A549 (cell line): ENCODE results near the gene TCF4. TPM values are rescaled to one million over a fixed set of nuclear protein-coding genes. Genes with fewer than 3 reads are reported as not detected.

Experiments
- ATAC-seq, 2 experiments: fragments of 200-7000 bp in 1 of 2; fragments of >200 bp in 1 of 2; cut with Nextera tagmentation in 1 of 2; cut with Tn5 transposase in 1 of 2; 3 replicates each; pipeline versions ENCODE4 v1.8.0 to v1.9.1; 2018 to 2020; ENCODE audit warnings: mild to moderate bottlenecking in 1 of 2, moderate library complexity in 1 of 2
- CTCF ChIA-PET: fragments of 300-600 bp; sonication (Branson Sonifier 250); formaldehyde crosslinking; extraction: SDS; loops from one replicate; lab custom pipeline; 2021; ENCODE audit warnings: antibody characterized with exemption, inconsistent platforms; lab: Yijun Ruan, JAX
- POLR2A ChIA-PET: fragments of 350-600 bp; formaldehyde crosslinking; extraction: SDS; loops from one replicate; lab custom pipeline; 2021; ENCODE audit warnings: antibody characterized with exemption, inconsistent platforms; lab: Yijun Ruan, JAX
- DNase-seq, 2 experiments: peaks; one replicate each; pipeline versions ENCODE4 v3.0.0 to v3.0.0-alpha.2; 2011 to 2016; ENCODE audit warnings: low read depth in 1 of 2, low spot score in 1 of 2
- FAIRE-seq: peaks from 2 replicates; lab custom pipeline; 2011; peaks lifted over from hg19 to GRCh38; lab: Jason Lieb, UNC
- H3K27ac ChIP-seq, 2 experiments: fragments of >200 bp; sonication (Bioruptor Twin); formaldehyde crosslinking; 3 replicates each; pipeline ENCODE4 v1.5.1; 2016 to 2017
- H3K4me1 ChIP-seq: fragments of >200 bp; sonication (Bioruptor Twin); formaldehyde crosslinking; 3 replicates; pipeline ENCODE4 v1.6.1; 2016
- H3K4me2 ChIP-seq: fragments of >200 bp; sonication (Bioruptor Twin); formaldehyde crosslinking; 3 replicates; pipeline ENCODE4 v1.6.1; 2016
- H3K4me3 ChIP-seq: fragments of >200 bp; sonication (Bioruptor Twin); formaldehyde crosslinking; 3 replicates; pipeline ENCODE4 v1.5.1; 2016
- H3K9me3 ChIP-seq: fragments of >200 bp; sonication (Bioruptor Twin); formaldehyde crosslinking; 3 replicates; pipeline ENCODE4 v1.6.1; 2016
- BHLHE40 ChIP-seq: IDR thresholded peaks from 2 replicates; pipeline ENCODE4 v1.6.1; 2012; ENCODE audit warnings: low read depth, low read length, inconsistent platforms
- CHD4 ChIP-seq: fragments of 200-600 bp; sonication (generic); IDR thresholded peaks from 2 replicates; pipeline ENCODE4 v1.6.1; 2016; ENCODE audit warnings: antibody characterized with exemption, mild to moderate bottlenecking, borderline replicate concordance
- EP300 ChIP-seq, 2 experiments: fragments of >200 bp; sonication (Bioruptor Twin); formaldehyde crosslinking; IDR thresholded peaks; 2 replicates in 1 of 2; 3 replicates in 1 of 2; pipeline ENCODE4 v1.6.1; 2016 to 2017
- FOXS1 ChIP-seq: fragments of 250-450 bp; sonication (Bioruptor Pico); IDR thresholded peaks from 2 replicates; pipeline ENCODE4 v1.5.0; 2020; ENCODE audit warnings: mild to moderate bottlenecking, moderate library complexity
- GATA3 ChIP-seq: IDR thresholded peaks from 2 replicates; pipeline ENCODE4 v1.6.1; 2012; ENCODE audit warnings: borderline replicate concordance
- HDAC2 ChIP-seq: fragments of 200-600 bp; sonication (generic); IDR thresholded peaks from 2 replicates; pipeline ENCODE4 v1.6.1; 2016
- HOXB13 ChIP-seq: fragments of 250-450 bp; sonication (Bioruptor Pico); IDR thresholded peaks from 2 replicates; pipeline ENCODE4 v1.5.0; 2020; ENCODE audit warnings: low read depth, mild to moderate bottlenecking, moderate library complexity
- JUNB ChIP-seq: fragments of >200 bp; sonication (Bioruptor Twin); formaldehyde crosslinking; IDR thresholded peaks from 2 replicates; pipeline ENCODE4 v1.6.1; 2016
- KDM1A ChIP-seq: fragments of 200-600 bp; sonication (generic); IDR thresholded peaks from 2 replicates; pipeline ENCODE4 v1.6.1; 2016; ENCODE audit warnings: low read depth, mild to moderate bottlenecking
- MAFK ChIP-seq: fragments of 450-650 bp; IDR thresholded peaks from 2 replicates; pipeline ENCODE4 v1.6.1; 2014; ENCODE audit not compliant: partially characterized antibody
- MYC ChIP-seq: IDR thresholded peaks from 2 replicates; pipeline ENCODE4 v1.6.1; 2012; ENCODE audit warnings: mild to moderate bottlenecking, inconsistent platforms, low read length, improper control_type of control experiment, borderline replicate concordance
- NFE2L2 ChIP-seq: fragments of 150-350 bp; conservative IDR thresholded peaks from 2 replicates; pipeline ENCODE4 v1.6.1; 2014; ENCODE audit warnings: low read length
- NPAS2 ChIP-seq: fragments of 250-450 bp; sonication (Bioruptor Pico); IDR thresholded peaks from 2 replicates; pipeline ENCODE4 v1.8.0; 2022; ENCODE audit warnings: mild to moderate bottlenecking, moderate library complexity, borderline replicate concordance
- RAD21 ChIP-seq, 2 experiments: fragments of >200 bp in 1 of 2; sonication (Bioruptor Twin) in 1 of 2; formaldehyde crosslinking in 1 of 2; IDR thresholded peaks in 1 of 2; conservative IDR thresholded peaks in 1 of 2; 2 replicates in 1 of 2; 3 replicates in 1 of 2; pipeline ENCODE4 v1.6.1; 2012 to 2018; ENCODE audit warnings: inconsistent platforms in 1 of 2
- RARB ChIP-seq: fragments of 250-450 bp; sonication (Bioruptor Pico); IDR thresholded peaks from 2 replicates; pipeline ENCODE4 v1.8.0; 2021; ENCODE audit warnings: mild to moderate bottlenecking, moderate library complexity
- RCOR1 ChIP-seq: fragments of 150-350 bp; IDR thresholded peaks from 2 replicates; pipeline ENCODE4 v1.6.1; 2014; ENCODE audit warnings: antibody characterized with exemption, low read length, low read depth
- RFX5 ChIP-seq: fragments of 450-650 bp; IDR thresholded peaks from 2 replicates; pipeline ENCODE4 v1.7.1; 2014; ENCODE audit warnings: antibody characterized with exemption, mild to moderate bottlenecking, moderate library complexity
- SMC3 ChIP-seq: fragments of >200 bp; sonication (Bioruptor Twin); formaldehyde crosslinking; IDR thresholded peaks from 3 replicates; pipeline ENCODE4 v1.6.1; 2018; ENCODE audit warnings: inconsistent platforms
- ZC3H11A ChIP-seq: fragments of 450-650 bp; IDR thresholded peaks from 2 replicates; pipeline ENCODE4 v1.6.1; 2014; ENCODE audit warnings: antibody characterized with exemption, mild to moderate bottlenecking
- ZFP36 ChIP-seq: fragments of 450-650 bp; IDR thresholded peaks from 2 replicates; pipeline ENCODE4 v1.6.1; 2014; ENCODE audit warnings: borderline replicate concordance; ENCODE audit not compliant: partially characterized antibody
- ZNF302 ChIP-seq: fragments of 250-450 bp; sonication (Bioruptor Pico); IDR thresholded peaks from 2 replicates; pipeline ENCODE4 v1.9.0; 2021; ENCODE audit warnings: inconsistent platforms, mild to moderate bottlenecking, moderate library complexity
- WGBS: methylation state at CpG from one replicate; pipeline ENCODE4 v1.1.6; 2017; ENCODE audit errors: missing lambda C conversion rate; 5-methylcytosine and 5-hydroxymethylcytosine counted together
- polyA plus RNA-seq, 4 experiments: library from polyadenylated mRNA; depleted of rRNA in 3 of 4; stranded (reverse); fragments of >200 nt; fragmentation: RNase III in 1 of 4; extraction: RNeasy Plus Mini Kit Qiagen cat#74134 plus additional on column Dnase treatment in 1 of 4; gene quantifications; 2 replicates in 3 of 4; 3 replicates in 1 of 4; pipeline ENCODE4 v1.2.3, GENCODE V29; 2011 to 2017
- TF ChIP-seq, protein P1 (sequence below): fragments of >200 bp; sonication (Bioruptor Twin); formaldehyde crosslinking; IDR thresholded peaks from 3 replicates; pipeline ENCODE4 v1.6.1; 2016
- TF ChIP-seq, protein P2 (sequence below): IDR thresholded peaks from 2 replicates; pipeline ENCODE4 v1.6.1; 2012
- TF ChIP-seq, protein P3 (sequence below): fragments of >200 bp; sonication (Bioruptor Twin); formaldehyde crosslinking; IDR thresholded peaks from 2 replicates; pipeline ENCODE4 v1.6.1; 2016
- TF ChIP-seq, protein P4 (sequence below): fragments of 450-650 bp; IDR thresholded peaks from 2 replicates; pipeline ENCODE4 v1.6.1; 2014; ENCODE audit warnings: antibody characterized with exemption
- TF ChIP-seq, protein P5 (sequence below): fragments of 250-450 bp; sonication (Bioruptor Pico); IDR thresholded peaks from 2 replicates; pipeline ENCODE4 v1.5.0; 2020; ENCODE audit warnings: low read depth, mild to moderate bottlenecking, moderate library complexity

TCF4 gene
- polyA plus RNA-seq, 2 of the 4 experiments (the other 2 are of a cell fraction) = 3.0 to 4.0 TPM

DNA sequence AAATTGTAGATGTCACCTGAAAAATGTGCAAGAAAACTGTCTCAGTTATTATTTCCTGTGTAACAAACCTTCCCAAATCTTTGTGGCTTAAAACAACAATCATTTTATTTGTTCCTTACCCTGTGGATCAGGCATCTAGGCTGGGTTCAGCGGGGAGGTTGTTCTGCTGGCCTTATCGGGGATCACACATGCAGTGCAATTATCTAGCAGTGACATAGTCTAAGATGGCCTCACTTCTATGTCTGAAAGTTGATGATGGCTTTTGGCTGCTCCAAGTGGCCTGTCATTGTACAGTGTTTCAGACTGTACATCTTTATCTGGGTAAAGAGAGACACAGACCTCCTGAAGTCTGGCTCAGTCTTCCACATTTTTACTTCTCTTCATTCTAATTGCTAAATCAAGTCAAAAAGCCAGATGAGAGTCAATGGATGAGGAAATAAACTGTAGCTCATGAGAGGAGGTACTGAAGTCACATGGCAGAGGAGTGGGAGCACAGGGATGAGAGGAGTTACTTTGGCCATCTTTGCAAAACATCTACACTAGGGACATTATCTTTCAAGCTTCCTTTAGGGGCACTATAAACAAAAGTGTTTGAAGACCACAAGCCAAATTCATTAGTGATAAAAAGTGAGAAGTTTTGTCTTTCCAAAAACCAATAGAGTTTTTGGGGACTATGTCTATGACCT is 385.6 kb downstream of the TCF4 start:
- ATAC-seq (no peak), DNase-seq (no peak), FAIRE-seq (no peak)
- no peaks in the 10 kb centered on the region for H3K4me1 ChIP-seq
- H3K9me3 ChIP-seq = no peaks in the 10 kb centered on the region
- no peak overlapping the region for H3K4me2 ChIP-seq
- no peak overlapping the region for H3K27ac ChIP-seq
- ChIA-PET POLR2A (no interaction called here), CTCF (interaction anchor here (1.0 kb wide), 1 partner anchor 17 kb away, joined by 3 read pairs; no protein-coding TSS in a partner anchor)
- no peak overlapping the region for H3K4me3 ChIP-seq
- no peak for TF ChIP-seq EP300 (IDR thresholded peaks at IDR 0.05)
- no peak for TF ChIP-seq ZNF302
- no peak for TF ChIP-seq MAFK
- TF ChIP-seq HOXB13 = no peak
- TF ChIP-seq NFE2L2 = no peak
- TF ChIP-seq KDM1A = no peak
- TF ChIP-seq ZFP36 = no peak
- TF ChIP-seq RARB (CRISPR knock-in tag) = no peak
- no peak for TF ChIP-seq SMC3
- no peak for TF ChIP-seq RAD21 (conservative IDR thresholded peaks at IDR 0.05 in 1 of 2, IDR thresholded peaks at IDR 0.05 in 1 of 2)
- TF ChIP-seq FOXS1 (CRISPR knock-in tag) = no peak
- no peak for TF ChIP-seq HDAC2
- WGBS = 37% methylated on average over 2 of the region's 2 CpGs

DNA sequence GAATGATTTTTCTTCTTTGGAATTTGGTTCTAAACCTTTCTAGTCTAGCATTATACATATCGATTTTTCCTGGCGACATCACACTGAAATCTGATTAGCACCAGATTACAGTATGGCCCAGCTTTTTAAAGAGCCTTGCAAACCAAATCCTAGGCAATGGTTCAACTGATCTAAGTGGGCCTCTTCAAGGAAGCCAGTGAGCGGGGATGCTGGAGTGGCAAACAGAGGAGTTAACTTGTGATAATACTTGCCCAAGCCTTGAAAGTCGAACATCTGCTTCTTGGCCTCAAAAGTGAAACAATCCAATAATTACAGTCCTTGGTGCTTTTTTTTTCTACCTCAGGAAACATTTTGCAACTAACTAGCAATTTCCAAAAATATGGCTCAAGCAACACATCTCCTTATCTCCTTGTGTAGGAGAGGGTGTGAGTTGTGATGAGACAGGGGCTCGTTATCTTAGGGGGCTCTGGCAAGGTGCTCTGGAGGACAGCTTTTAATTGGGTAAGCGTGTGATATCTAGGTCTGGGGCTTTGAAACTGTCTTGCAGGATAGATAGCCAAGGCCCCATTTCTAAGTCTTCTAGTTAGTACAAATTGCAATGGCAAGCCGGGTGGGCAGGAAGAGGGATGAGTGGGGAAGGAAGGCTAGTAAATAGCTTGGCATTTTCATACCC is 388.6 kb downstream of the TCF4 start:
- Histone ChIP-seq H3K9me3 (no peaks in the 10 kb centered on the region), H3K27ac (no peak overlapping the region), H3K4me2 (no peak overlapping the region), H3K4me3 (no peak overlapping the region), H3K4me1 (no peaks in the 10 kb centered on the region)
- ATAC-seq = no peak
- ChIA-PET POLR2A (no interaction called here), CTCF (no interaction called here)
- TF ChIP-seq NPAS2 (CRISPR knock-in tag) (no peak), RCOR1 (no peak), JUNB (no peak)
- FAIRE-seq = no peak
- WGBS = 62% methylated on average over 7 of the region's 7 CpGs
- DNase-seq = no peak

DNA sequence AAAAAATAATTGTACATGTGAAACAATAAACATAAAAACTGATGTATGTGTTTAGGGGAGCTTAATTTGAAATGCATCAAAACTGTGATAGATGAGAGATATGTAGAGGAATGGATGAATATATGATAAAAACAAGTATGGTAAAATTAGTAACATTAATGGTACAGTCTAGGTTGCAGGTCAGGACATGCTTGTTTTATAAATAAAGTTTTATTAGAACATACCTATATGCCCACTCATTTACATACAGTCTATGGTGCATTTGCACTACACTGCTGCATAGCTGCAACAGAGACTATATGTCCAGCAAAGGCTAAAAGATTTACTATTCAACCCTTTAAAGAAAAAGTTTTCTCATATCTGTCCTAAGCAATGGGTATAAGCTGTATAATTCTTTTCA is 392.1 kb downstream of the TCF4 start:
- ATAC-seq (no peak), DNase-seq (no peak), FAIRE-seq (no peak)
- Histone ChIP-seq H3K4me3 (no peak overlapping the region), H3K4me1 (no peaks in the 10 kb centered on the region), H3K4me2 (no peak overlapping the region), H3K27ac (no peak overlapping the region), H3K9me3 (no peaks in the 10 kb centered on the region)
- POLR2A ChIA-PET = no interaction called here
- CTCF ChIA-PET = interaction anchor here (0.7 kb wide), 1 partner anchor 565 kb away, joined by 3 read pairs; no protein-coding TSS in a partner anchor
- TF ChIP-seq, protein P1, sequence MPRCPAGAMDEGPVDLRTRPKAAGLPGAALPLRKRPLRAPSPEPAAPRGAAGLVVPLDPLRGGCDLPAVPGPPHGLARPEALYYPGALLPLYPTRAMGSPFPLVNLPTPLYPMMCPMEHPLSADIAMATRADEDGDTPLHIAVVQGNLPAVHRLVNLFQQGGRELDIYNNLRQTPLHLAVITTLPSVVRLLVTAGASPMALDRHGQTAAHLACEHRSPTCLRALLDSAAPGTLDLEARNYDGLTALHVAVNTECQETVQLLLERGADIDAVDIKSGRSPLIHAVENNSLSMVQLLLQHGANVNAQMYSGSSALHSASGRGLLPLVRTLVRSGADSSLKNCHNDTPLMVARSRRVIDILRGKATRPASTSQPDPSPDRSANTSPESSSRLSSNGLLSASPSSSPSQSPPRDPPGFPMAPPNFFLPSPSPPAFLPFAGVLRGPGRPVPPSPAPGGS = no peak
- TF ChIP-seq, protein P2, sequence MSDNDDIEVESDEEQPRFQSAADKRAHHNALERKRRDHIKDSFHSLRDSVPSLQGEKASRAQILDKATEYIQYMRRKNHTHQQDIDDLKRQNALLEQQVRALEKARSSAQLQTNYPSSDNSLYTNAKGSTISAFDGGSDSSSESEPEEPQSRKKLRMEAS = no peak
- TF ChIP-seq, protein P3, sequence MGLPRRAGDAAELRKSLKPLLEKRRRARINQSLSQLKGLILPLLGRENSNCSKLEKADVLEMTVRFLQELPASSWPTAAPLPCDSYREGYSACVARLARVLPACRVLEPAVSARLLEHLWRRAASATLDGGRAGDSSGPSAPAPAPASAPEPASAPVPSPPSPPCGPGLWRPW = no peak
- TF ChIP-seq FOXS1 (CRISPR knock-in tag) (no peak), RFX5 (no peak), NFE2L2 (no peak), MYC (no peak), ZC3H11A (no peak), BHLHE40 (no peak), GATA3 (no peak), CHD4 (no peak)
- TF ChIP-seq, protein P4, sequence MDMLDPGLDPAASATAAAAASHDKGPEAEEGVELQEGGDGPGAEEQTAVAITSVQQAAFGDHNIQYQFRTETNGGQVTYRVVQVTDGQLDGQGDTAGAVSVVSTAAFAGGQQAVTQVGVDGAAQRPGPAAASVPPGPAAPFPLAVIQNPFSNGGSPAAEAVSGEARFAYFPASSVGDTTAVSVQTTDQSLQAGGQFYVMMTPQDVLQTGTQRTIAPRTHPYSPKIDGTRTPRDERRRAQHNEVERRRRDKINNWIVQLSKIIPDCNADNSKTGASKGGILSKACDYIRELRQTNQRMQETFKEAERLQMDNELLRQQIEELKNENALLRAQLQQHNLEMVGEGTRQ = no peak
- TF ChIP-seq, protein P5, sequence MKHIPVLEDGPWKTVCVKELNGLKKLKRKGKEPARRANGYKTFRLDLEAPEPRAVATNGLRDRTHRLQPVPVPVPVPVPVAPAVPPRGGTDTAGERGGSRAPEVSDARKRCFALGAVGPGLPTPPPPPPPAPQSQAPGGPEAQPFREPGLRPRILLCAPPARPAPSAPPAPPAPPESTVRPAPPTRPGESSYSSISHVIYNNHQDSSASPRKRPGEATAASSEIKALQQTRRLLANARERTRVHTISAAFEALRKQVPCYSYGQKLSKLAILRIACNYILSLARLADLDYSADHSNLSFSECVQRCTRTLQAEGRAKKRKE = no peak
